ENCODE measurements around the gene DLG2.

Gene DLG2

GRCh38 chr11:84036664-84037194, 1590.4 kb downstream of the DLG2 start:
- no peak for FAIRE-seq
- DNase-seq (ENCODE audit: insufficient read length, low spot score) = no peak
- TF ChIP-seq TAF1 (IDR thresholded peaks at IDR 0.05; ENCODE audit: low read depth, low read length) = no peak
- no peak for TF ChIP-seq POLR2AphosphoS5 (IDR thresholded peaks at IDR 0.05; ENCODE audit: low read depth, low read length)
- no peak for TF ChIP-seq POU2F2 (IDR thresholded peaks at IDR 0.05; ENCODE audit: low read depth, low read length)
- TF ChIP-seq SPI1 (IDR thresholded peaks at IDR 0.05; ENCODE audit: low read depth, low read length) = no peak
- TF ChIP-seq POLR2A (IDR thresholded peaks at IDR 0.05; ENCODE audit: low read depth, low read length) = no peak
- TF ChIP-seq PAX5 (IDR thresholded peaks at IDR 0.05; ENCODE audit: insufficient read depth, low read length, severe bottlenecking) = no peak

DNA sequence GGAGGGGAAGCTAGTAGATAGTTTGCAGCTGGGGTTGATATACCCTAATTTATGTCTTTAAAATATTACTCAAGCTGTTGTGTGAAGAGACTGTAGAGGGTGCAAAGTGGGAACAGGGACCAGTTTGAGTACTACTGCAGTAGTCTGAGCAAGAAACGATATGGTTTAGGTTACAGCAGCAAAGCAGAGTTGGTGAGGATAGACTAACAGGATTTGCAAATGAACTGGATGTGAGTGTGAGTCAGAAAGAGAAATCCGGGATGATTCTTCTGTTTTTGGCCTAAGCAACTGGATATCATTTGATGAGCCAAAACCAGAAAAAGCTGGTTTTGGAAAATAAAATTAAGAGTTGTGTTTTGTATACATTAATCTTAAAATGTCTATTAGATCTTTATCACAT, 1591.5 kb downstream of the DLG2 start:
- no peak for TF ChIP-seq POLR2AphosphoS5 (IDR thresholded peaks at IDR 0.05; ENCODE audit: low read depth, low read length)
- TF ChIP-seq POLR2A (IDR thresholded peaks at IDR 0.05; ENCODE audit: low read depth, low read length) = no peak
- TF ChIP-seq TAF1 (IDR thresholded peaks at IDR 0.05; ENCODE audit: low read depth, low read length) = no peak
- no peak for TF ChIP-seq SPI1 (IDR thresholded peaks at IDR 0.05; ENCODE audit: low read depth, low read length)
- no peak for TF ChIP-seq PAX5 (IDR thresholded peaks at IDR 0.05; ENCODE audit: insufficient read depth, low read length, severe bottlenecking)
- no peak for TF ChIP-seq POU2F2 (IDR thresholded peaks at IDR 0.05; ENCODE audit: low read depth, low read length)
- no peak for DNase-seq (ENCODE audit: insufficient read length, low spot score)
- FAIRE-seq = no peak

DNA sequence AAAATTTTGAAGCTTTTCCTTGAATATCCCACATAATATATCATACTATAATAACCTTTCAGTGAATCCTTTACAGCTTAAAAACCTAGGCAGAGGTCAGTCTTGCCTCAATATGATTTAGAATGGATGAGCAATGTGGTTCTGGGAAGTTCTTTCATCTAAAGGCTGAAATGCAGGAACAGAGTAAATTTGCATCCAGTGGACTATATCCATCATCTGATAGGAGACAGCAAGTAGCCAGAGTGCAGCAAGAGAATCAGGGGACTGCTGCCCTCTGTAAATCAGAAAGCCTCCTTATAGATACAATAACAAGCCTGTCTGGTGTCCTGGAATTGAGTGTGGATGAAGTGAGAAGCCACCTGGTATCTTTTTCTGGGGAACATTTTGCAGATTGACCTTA, 1592.7 kb downstream of the DLG2 start:
- TF ChIP-seq POLR2AphosphoS5 (IDR thresholded peaks at IDR 0.05; ENCODE audit: low read depth, low read length) = no peak
- no peak for TF ChIP-seq POU2F2 (IDR thresholded peaks at IDR 0.05; ENCODE audit: low read depth, low read length)
- no peak for TF ChIP-seq SPI1 (IDR thresholded peaks at IDR 0.05; ENCODE audit: low read depth, low read length)
- TF ChIP-seq POLR2A (IDR thresholded peaks at IDR 0.05; ENCODE audit: low read depth, low read length) = no peak
- no peak for TF ChIP-seq PAX5 (IDR thresholded peaks at IDR 0.05; ENCODE audit: insufficient read depth, low read length, severe bottlenecking)
- TF ChIP-seq TAF1 (IDR thresholded peaks at IDR 0.05; ENCODE audit: low read depth, low read length) = no peak
- FAIRE-seq = no peak

DNA sequence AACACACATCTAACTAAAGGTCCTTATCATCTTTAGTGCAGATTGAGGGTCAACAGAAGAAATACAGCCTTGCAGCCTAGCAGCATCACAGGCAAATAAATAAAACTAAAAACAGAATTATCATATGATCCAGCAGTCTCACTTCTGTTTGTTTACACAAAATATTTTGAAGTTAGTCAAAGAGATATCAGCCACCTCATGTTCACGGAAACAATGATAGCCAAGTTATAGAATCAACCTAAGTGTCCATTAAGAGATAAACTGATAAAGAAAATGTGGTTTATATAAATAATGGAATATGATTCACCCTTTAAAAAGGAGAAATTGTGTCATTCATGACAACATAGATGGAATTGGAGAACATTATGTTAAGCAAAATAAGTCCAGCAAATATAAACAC, 1602.9 kb downstream of the DLG2 start:
- no peak for DNase-seq (ENCODE audit: insufficient read length, low spot score)
- TF ChIP-seq PAX5 (IDR thresholded peaks at IDR 0.05; ENCODE audit: insufficient read depth, low read length, severe bottlenecking) = no peak
- TF ChIP-seq SPI1 (IDR thresholded peaks at IDR 0.05; ENCODE audit: low read depth, low read length) = no peak
- no peak for TF ChIP-seq TAF1 (IDR thresholded peaks at IDR 0.05; ENCODE audit: low read depth, low read length)
- no peak for TF ChIP-seq POLR2A (IDR thresholded peaks at IDR 0.05; ENCODE audit: low read depth, low read length)
- TF ChIP-seq POLR2AphosphoS5 (IDR thresholded peaks at IDR 0.05; ENCODE audit: low read depth, low read length) = no peak
- TF ChIP-seq POU2F2 (IDR thresholded peaks at IDR 0.05; ENCODE audit: low read depth, low read length) = no peak
- FAIRE-seq = no peak

More for the DNA sequence above, 1592.7 kb downstream of the DLG2 start:
- DNase-seq (ENCODE audit: insufficient read length, low spot score) = no peak

DNA sequence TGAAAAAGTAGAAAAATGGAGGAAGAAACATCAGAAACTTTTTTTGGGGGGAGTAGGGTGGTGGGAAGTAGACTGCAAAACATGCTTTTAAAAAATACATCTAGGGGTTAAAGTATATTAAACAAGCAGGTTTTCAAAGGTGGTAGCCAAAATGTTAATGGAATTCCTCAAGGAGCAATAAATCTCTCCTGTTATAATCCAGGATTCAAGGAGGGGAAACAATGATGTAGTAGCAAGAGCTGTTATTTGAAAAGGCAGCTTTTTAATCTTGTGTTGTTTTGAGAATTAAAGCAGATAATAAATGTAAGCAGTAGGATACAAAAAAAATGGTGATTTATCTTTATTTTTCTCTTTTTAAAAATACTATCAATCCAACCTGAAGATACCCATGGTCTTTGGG, 1604.4 kb downstream of the DLG2 start:
- no peak for TF ChIP-seq POLR2AphosphoS5 (IDR thresholded peaks at IDR 0.05; ENCODE audit: low read depth, low read length)
- no peak for TF ChIP-seq POU2F2 (IDR thresholded peaks at IDR 0.05; ENCODE audit: low read depth, low read length)
- no peak for TF ChIP-seq PAX5 (IDR thresholded peaks at IDR 0.05; ENCODE audit: insufficient read depth, low read length, severe bottlenecking)
- no peak for TF ChIP-seq POLR2A (IDR thresholded peaks at IDR 0.05; ENCODE audit: low read depth, low read length)
- no peak for DNase-seq (ENCODE audit: insufficient read length, low spot score)
- no peak for FAIRE-seq

- no peak for FAIRE-seq
- no peak for DNase-seq (ENCODE audit: insufficient read length, low spot score)
These were observed 1604.9 kb downstream of the DLG2 start for GRCh38 chr11:84022201-84022600.

GRCh38 chr11:84021291-84021690, 1605.9 kb downstream of the DLG2 start:
- no peak for DNase-seq (ENCODE audit: insufficient read length, low spot score)
- FAIRE-seq = no peak
- TF ChIP-seq POLR2A (IDR thresholded peaks at IDR 0.05; ENCODE audit: low read depth, low read length) (no peak), TAF1 (IDR thresholded peaks at IDR 0.05; ENCODE audit: low read depth, low read length) (no peak), PAX5 (IDR thresholded peaks at IDR 0.05; ENCODE audit: insufficient read depth, low read length, severe bottlenecking) (no peak), POU2F2 (IDR thresholded peaks at IDR 0.05; ENCODE audit: low read depth, low read length) (no peak), POLR2AphosphoS5 (IDR thresholded peaks at IDR 0.05; ENCODE audit: low read depth, low read length) (no peak), SPI1 (IDR thresholded peaks at IDR 0.05; ENCODE audit: low read depth, low read length) (no peak)

More at GRCh38 chr11:84022201-84022600, 1604.9 kb downstream of the DLG2 start:
- TF ChIP-seq TAF1 (IDR thresholded peaks at IDR 0.05; ENCODE audit: low read depth, low read length) (no peak), POU2F2 (IDR thresholded peaks at IDR 0.05; ENCODE audit: low read depth, low read length) (no peak), POLR2AphosphoS5 (IDR thresholded peaks at IDR 0.05; ENCODE audit: low read depth, low read length) (no peak), POLR2A (IDR thresholded peaks at IDR 0.05; ENCODE audit: low read depth, low read length) (no peak), SPI1 (IDR thresholded peaks at IDR 0.05; ENCODE audit: low read depth, low read length) (no peak), PAX5 (IDR thresholded peaks at IDR 0.05; ENCODE audit: insufficient read depth, low read length, severe bottlenecking) (no peak)

DNA sequence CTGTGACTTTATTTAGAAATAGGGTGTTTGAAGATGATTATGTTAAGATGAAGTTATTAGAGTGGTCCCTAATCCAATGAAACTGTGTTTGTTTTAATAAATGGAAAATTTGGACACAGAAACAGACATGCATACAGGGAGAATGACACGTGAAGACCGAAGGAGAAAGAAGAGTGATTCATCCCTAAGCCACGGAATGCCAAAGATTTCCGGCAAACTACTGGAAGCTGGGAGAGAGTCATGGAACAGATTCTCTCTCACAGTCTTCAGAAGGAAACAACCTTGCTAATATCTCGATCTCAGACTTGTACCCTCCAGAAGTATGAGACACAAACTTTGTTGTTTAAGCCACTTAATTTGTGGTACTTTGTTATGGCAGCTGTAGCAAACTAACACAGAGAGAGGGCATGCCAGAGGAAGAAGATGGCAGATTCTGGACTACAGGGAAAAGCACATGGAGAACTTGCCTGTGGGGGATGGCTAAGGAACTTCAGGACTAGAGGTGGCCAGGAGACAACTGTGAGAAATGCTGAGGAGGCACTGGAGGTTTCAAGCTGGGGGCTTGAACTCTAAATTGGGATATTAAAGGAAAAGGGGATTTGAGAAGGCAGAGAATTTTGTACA, 1607.5 kb downstream of the DLG2 start:
- TF ChIP-seq POLR2AphosphoS5 (IDR thresholded peaks at IDR 0.05; ENCODE audit: low read depth, low read length) (no peak), TAF1 (IDR thresholded peaks at IDR 0.05; ENCODE audit: low read depth, low read length) (no peak), PAX5 (IDR thresholded peaks at IDR 0.05; ENCODE audit: insufficient read depth, low read length, severe bottlenecking) (no peak), POU2F2 (IDR thresholded peaks at IDR 0.05; ENCODE audit: low read depth, low read length) (no peak), SPI1 (IDR thresholded peaks at IDR 0.05; ENCODE audit: low read depth, low read length) (no peak), POLR2A (IDR thresholded peaks at IDR 0.05; ENCODE audit: low read depth, low read length) (no peak)
- no peak for FAIRE-seq
- no peak for DNase-seq (ENCODE audit: insufficient read length, low spot score)

DNA sequence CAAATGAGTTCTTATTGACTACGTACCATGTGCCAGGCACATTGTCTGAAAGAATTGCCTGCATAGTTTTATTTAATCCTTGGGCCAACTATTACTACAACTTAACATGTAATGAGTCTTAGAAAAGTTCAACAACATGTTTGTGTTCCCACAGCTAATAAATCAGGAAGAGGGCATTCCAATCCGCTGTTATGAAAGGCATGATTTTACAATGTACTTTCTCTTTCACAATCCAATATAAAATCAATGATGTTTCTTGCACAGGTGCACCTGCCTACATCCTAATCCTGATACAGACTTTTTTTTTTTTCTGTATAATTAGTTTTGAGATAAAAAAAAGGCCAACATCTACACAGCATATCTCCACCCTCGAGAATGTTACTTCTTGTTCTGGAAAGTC, 1612.6 kb downstream of the DLG2 start:
- TF ChIP-seq POLR2AphosphoS5 (IDR thresholded peaks at IDR 0.05; ENCODE audit: low read depth, low read length) (no peak), TAF1 (IDR thresholded peaks at IDR 0.05; ENCODE audit: low read depth, low read length) (no peak), POU2F2 (IDR thresholded peaks at IDR 0.05; ENCODE audit: low read depth, low read length) (no peak), PAX5 (IDR thresholded peaks at IDR 0.05; ENCODE audit: insufficient read depth, low read length, severe bottlenecking) (no peak), POLR2A (IDR thresholded peaks at IDR 0.05; ENCODE audit: low read depth, low read length) (no peak), SPI1 (IDR thresholded peaks at IDR 0.05; ENCODE audit: low read depth, low read length) (no peak)
- DNase-seq (ENCODE audit: insufficient read length, low spot score) = no peak
- FAIRE-seq = no peak

Measured in GM12891 (cell line).